SK-N-SH (cell line): ENCODE data around the gene SMAP2. TPM values are rescaled to one million over a fixed set of nuclear protein-coding genes. Genes with fewer than 3 reads are reported as not detected.
A peak's percentile ranks its signal among the peaks of the same experiment; 100 is the strongest.

Source experiments
- CTCF ChIA-PET: fragments of 300-600, 350-600 bp; formaldehyde crosslinking; extraction: SDS; loops from one replicate; lab custom pipeline; 2021; lab: Yijun Ruan, JAX
- POLR2A ChIA-PET: fragments of 350-600 bp; sonication (Branson Sonifier 250); formaldehyde crosslinking; extraction: SDS; loops from one replicate; lab custom pipeline; 2020; ENCODE audit warnings: antibody characterized with exemption, inconsistent platforms; lab: Yijun Ruan, JAX
- DNase-seq: peaks from one replicate; pipeline ENCODE4 v3.0.0; 2012
- H2AFZ ChIP-seq: fragments of 200-600 bp; sonication (generic); 2 replicates; pipeline ENCODE4 v1.8.1; 2016; ENCODE audit warnings: antibody characterized with exemption, mild to moderate bottlenecking, low read depth
- H3F3A ChIP-seq: fragments of 200-600 bp; sonication (generic); replicated peaks from 2 replicates; pipeline ENCODE3; 2016; ENCODE audit warnings: antibody characterized with exemption, mild to moderate bottlenecking; ENCODE audit not compliant: insufficient read depth
- H3K27ac ChIP-seq, 2 experiments: fragments of 200-500 bp in 1 of 2; fragments of 200-600 bp in 1 of 2; sonication (Bioruptor generic) in 1 of 2; sonication (generic), shearing (Covaris generic) in 1 of 2; 2 replicates each; pipeline versions ENCODE4 v1.5.1 to v1.6.1; 2014 to 2016; ENCODE audit warnings: low read depth in 2 of 2, inconsistent platforms in 1 of 2, low read length in 1 of 2, mild to moderate bottlenecking in 1 of 2, mixed read lengths in 1 of 2
- H3K27me3 ChIP-seq: fragments of 200-600 bp; sonication (generic), shearing (Covaris generic); 2 replicates; pipeline ENCODE4 v1.6.1; 2016; ENCODE audit warnings: mixed run types; ENCODE audit not compliant: insufficient read depth
- H3K36me3 ChIP-seq, 2 experiments: fragments of 200-500 bp in 1 of 2; fragments of 200-600 bp in 1 of 2; sonication (Bioruptor generic) in 1 of 2; sonication (generic) in 1 of 2; replicated peaks in 1 of 2; 2 replicates each; pipeline versions ENCODE3 to v1.5.1; 2014 to 2016; ENCODE audit warnings: low read length in 1 of 2, mild to moderate bottlenecking in 1 of 2; ENCODE audit not compliant: insufficient read depth in 2 of 2, control insufficient read depth in 1 of 2
- H3K4me1 ChIP-seq, 2 experiments: fragments of 200-500 bp in 1 of 2; fragments of 200-600 bp in 1 of 2; sonication (Bioruptor generic) in 1 of 2; sonication (generic), shearing (Covaris generic) in 1 of 2; 2 replicates each; pipeline versions ENCODE4 v1.5.1 to v1.6.1; 2014 to 2016; ENCODE audit warnings: low read depth in 1 of 2, low read length in 1 of 2, mixed run types in 1 of 2; ENCODE audit not compliant: insufficient read depth in 2 of 2, control insufficient read depth in 1 of 2
- H3K4me2 ChIP-seq: fragments of 200-600 bp; sonication (generic), shearing (Covaris generic); 2 replicates; pipeline ENCODE4 v1.6.1; 2017; ENCODE audit warnings: mixed run types
- H3K4me3 ChIP-seq, 2 experiments: fragments of 200-500 bp in 1 of 2; fragments of 200-600 bp in 1 of 2; sonication (Bioruptor generic) in 1 of 2; sonication (generic), shearing (Covaris generic) in 1 of 2; 2 replicates each; pipeline versions ENCODE4 v1.5.1 to v1.8.1; 2014 to 2016; ENCODE audit warnings: low read depth in 2 of 2, inconsistent platforms in 1 of 2, low read length in 1 of 2, mild to moderate bottlenecking in 1 of 2, mixed read lengths in 1 of 2, moderate library complexity in 1 of 2
- H3K79me2 ChIP-seq: fragments of 200-600 bp; sonication (generic); 2 replicates; pipeline ENCODE4 v1.8.1; 2017; ENCODE audit warnings: mild to moderate bottlenecking; ENCODE audit not compliant: insufficient read depth
- H3K9ac ChIP-seq: fragments of 200-600 bp; sonication (generic); 2 replicates; pipeline ENCODE4 v1.6.1; 2017; ENCODE audit warnings: mixed run types
- H3K9me2 ChIP-seq: fragments of 200-600 bp; sonication (generic); 2 replicates; pipeline ENCODE4 v1.6.1; 2017; ENCODE audit warnings: mixed run types
- H3K9me3 ChIP-seq: fragments of 200-600 bp; sonication (generic); 2 replicates; pipeline ENCODE4 v1.6.1; 2017; ENCODE audit warnings: mixed run types, mild to moderate bottlenecking, moderate library complexity
- H4K20me1 ChIP-seq: fragments of 200-600 bp; sonication (generic); 2 replicates; pipeline ENCODE4 v1.6.1; 2017; ENCODE audit warnings: mild to moderate bottlenecking, mixed run types; ENCODE audit not compliant: insufficient read depth
- FOSL2 ChIP-seq: IDR thresholded peaks from 2 replicates; pipeline ENCODE4 v1.4.0; 2012; ENCODE audit warnings: low read depth, mild to moderate bottlenecking, moderate library complexity, borderline replicate concordance
- FOXJ3 ChIP-seq: sonication (generic); formaldehyde crosslinking; IDR thresholded peaks from 2 replicates; pipeline ENCODE4 v1.5.1; 2020; ENCODE audit warnings: mild to moderate bottlenecking, missing genetic modification reagents
- FOXM1 ChIP-seq: IDR thresholded peaks from 2 replicates; pipeline ENCODE4 v1.4.0; 2012; ENCODE audit warnings: low read depth, mild to moderate bottlenecking
- GATA2 ChIP-seq: sonication (generic); formaldehyde crosslinking; IDR thresholded peaks from 2 replicates; pipeline ENCODE4 v1.5.0; 2020; ENCODE audit warnings: mild to moderate bottlenecking, missing genetic modification reagents
- JUND ChIP-seq: IDR thresholded peaks from 2 replicates; pipeline ENCODE4 v1.4.0; 2012
- TCF12 ChIP-seq: IDR thresholded peaks from 2 replicates; pipeline ENCODE4 v1.4.0; 2012
- WGBS: methylation state at CpG from one replicate; pipeline ENCODE4 v1.1.6; 2017; ENCODE audit warnings: low lambda C conversion rate; 5-methylcytosine and 5-hydroxymethylcytosine counted together
- polyA plus RNA-seq, 3 experiments: library from polyadenylated mRNA; depleted of rRNA; stranded (reverse); fragments of >200 nt; gene quantifications; 2 replicates each; pipeline ENCODE4 v1.2.3, GENCODE V29; 2012
- TF ChIP-seq, protein P1 (sequence below): IDR thresholded peaks from 2 replicates; pipeline ENCODE4 v1.4.0; 2012; ENCODE audit warnings: low read depth
- TF ChIP-seq, protein P2 (sequence below): IDR thresholded peaks from 2 replicates; pipeline ENCODE4 v1.4.0; 2012; ENCODE audit warnings: low read depth, borderline replicate concordance

Gene SMAP2
- polyA plus RNA-seq, 1 of the 3 experiments (the other 2 are of a cell fraction), result 11.2 TPM

DNA sequence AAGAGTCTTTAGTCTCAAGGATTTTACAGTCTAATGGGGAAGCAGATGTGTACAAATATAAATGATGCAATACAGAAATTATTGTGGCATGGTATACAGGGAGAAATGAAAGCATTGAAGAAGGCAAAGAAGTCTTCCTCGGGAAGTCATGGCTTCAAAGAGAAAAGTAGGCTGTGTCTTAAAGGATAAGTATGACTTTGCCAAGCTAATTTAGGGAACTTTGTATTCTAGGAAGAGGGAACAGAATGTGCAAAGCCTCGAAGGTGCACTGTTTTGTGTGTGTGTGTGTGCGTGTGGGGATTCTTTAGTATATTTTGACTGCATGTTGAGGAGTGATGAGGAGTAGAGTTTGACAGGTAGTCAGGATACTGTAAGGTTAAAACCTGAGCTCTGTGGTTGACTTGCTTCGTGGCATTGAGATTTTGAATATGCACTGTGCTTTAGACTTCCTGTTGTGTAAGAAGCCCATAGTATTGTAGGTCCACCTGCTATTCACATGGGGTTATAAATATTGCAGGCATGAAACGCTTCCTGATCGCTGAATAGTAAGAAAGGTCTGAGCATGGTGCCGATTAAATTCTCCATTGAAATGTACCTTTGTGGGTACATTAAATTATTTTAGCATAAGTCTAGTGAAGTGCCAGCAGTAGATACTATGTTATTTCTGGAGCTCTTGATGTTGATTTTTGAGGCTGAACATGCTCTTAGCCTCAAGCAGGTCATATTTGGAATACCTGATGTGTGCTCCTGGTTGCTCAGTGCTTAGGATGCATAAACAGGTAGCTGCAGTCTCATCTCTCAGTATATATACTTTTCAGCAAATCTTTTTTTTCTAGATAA lies 8.0 kb downstream of the SMAP2 start:
- TF ChIP-seq FOXM1 (no peak), FOSL2 (no peak), GATA2 (CRISPR knock-in tag) (no peak)
- TF ChIP-seq, protein P1, sequence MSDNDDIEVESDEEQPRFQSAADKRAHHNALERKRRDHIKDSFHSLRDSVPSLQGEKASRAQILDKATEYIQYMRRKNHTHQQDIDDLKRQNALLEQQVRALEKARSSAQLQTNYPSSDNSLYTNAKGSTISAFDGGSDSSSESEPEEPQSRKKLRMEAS, result 0 out of 2 replicates have a peak, but pooled peaks have one; percentile 9
- TF ChIP-seq, protein P2, sequence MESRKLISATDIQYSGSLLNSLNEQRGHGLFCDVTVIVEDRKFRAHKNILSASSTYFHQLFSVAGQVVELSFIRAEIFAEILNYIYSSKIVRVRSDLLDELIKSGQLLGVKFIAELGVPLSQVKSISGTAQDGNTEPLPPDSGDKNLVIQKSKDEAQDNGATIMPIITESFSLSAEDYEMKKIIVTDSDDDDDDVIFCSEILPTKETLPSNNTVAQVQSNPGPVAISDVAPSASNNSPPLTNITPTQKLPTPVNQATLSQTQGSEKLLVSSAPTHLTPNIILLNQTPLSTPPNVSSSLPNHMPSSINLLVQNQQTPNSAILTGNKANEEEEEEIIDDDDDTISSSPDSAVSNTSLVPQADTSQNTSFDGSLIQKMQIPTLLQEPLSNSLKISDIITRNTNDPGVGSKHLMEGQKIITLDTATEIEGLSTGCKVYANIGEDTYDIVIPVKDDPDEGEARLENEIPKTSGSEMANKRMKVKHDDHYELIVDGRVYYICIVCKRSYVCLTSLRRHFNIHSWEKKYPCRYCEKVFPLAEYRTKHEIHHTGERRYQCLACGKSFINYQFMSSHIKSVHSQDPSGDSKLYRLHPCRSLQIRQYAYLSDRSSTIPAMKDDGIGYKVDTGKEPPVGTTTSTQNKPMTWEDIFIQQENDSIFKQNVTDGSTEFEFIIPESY, result no peak
- TF ChIP-seq, all 33 proteins: peak for 1
- Histone ChIP-seq H3K4me3 (no peak overlapping the region), H3K9ac (no peak overlapping the region), H3K9me2 (no peaks in the 10 kb centered on the region), H4K20me1 (no peaks in the 10 kb centered on the region), H3K27ac (no peak overlapping the region), H3K4me1 (peaks cover 24 to 55% of the 10 kb centered on the region in 2 experiments; a peak in 3 of 4 replicates), H2AFZ (no peak overlapping the region), H3F3A (peaks cover 24% of the 10 kb centered on the region), H3K4me2 (no peak overlapping the region), H3K27me3 (no peaks in the 10 kb centered on the region), H3K36me3 (no peaks in the 10 kb centered on the region), H3K79me2 (peaks cover 86% of the 10 kb centered on the region), H3K9me3 (no peaks in the 10 kb centered on the region)
- DNase-seq, result no peak
- ChIA-PET CTCF (interaction anchor here (0.7 to 2.7 kb wide), 5 partner anchors 23 to 238 kb away, joined by 3 to 15 read pairs (median 3); no protein-coding TSS in a partner anchor), POLR2A (no interaction called here)
- 96% methylated on average over 7 of the region's 7 CpGs for whole genome bisulfite sequencing

DNA sequence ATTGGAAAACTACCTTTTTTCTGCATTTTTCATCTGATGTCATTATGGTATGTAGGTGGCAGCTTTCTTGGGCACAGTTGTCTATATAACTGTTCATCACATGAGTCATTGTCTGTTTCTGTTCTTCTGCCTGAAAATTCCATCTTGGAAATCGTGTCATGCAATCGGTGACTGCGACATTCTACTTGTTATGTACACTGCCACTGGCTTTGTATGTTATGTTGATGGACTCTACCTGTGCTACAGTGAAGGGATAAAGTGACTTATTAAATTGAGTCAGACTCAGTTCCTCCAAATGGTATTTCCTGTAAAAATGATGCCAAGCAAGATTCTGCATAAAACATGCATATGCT lies 8.6 kb downstream of the SMAP2 start:
- no peaks in the 10 kb centered on the region for H3K9me3 ChIP-seq
- peaks cover 24 to 55% of the 10 kb centered on the region in 2 experiments; a peak in 3 of 4 replicates for H3K4me1 ChIP-seq
- no peak overlapping the region for H3K4me2 ChIP-seq
- CTCF ChIA-PET, result interaction anchor here (0.7 to 2.7 kb wide), 4 partner anchors 23 to 238 kb away, joined by 3 to 15 read pairs (median 6); no protein-coding TSS in a partner anchor
- no peaks in the 10 kb centered on the region for H4K20me1 ChIP-seq
- H3K27me3 ChIP-seq, result no peaks in the 10 kb centered on the region
- H3K9me2 ChIP-seq, result no peaks in the 10 kb centered on the region
- H3K79me2 ChIP-seq, result peaks cover 84% of the 10 kb centered on the region
- 0 out of 2 replicates have a peak, but pooled peaks have one; percentile 29 for TF ChIP-seq JUND
- TF ChIP-seq TCF12, result 0 out of 2 replicates have a peak, but pooled peaks have one; percentile 9
- TF ChIP-seq FOSL2, result peak; percentile 28; the same call in 1 of the 2 replicates
- TF ChIP-seq FOXJ3 (CRISPR knock-in tag), result no peak
- TF ChIP-seq, protein P1, result 0 out of 2 replicates have a peak, but pooled peaks have one; percentile 7
- TF ChIP-seq, all 33 proteins: peak for 4
- POLR2A ChIA-PET, result interaction anchor here (1.2 kb wide), 1 partner anchor 8 kb away, joined by 7 read pairs; the partner anchor contains the start of gene SMAP2
- no peak for DNase-seq
- H3F3A ChIP-seq, result peaks cover 23% of the 10 kb centered on the region
- H3K36me3 ChIP-seq, result no peaks in the 10 kb centered on the region
- H3K4me3 ChIP-seq, result no peak overlapping the region
- WGBS, result 58% methylated on average over 3 of the region's 3 CpGs
- H3K9ac ChIP-seq, result no peak overlapping the region
- no peak overlapping the region for H2AFZ ChIP-seq
- peak overlapping the region; percentile 4 to 88; a peak in 2 of 4 replicates for H3K27ac ChIP-seq
